AG10803 (cell line): ENCODE measurements around the gene FCAMR.

Source experiments
- DNase-seq: peaks from one replicate; pipeline ENCODE4 v3.0.0; 2010; ENCODE audit warnings: low read depth
- H3K4me3 ChIP-seq: 2 replicates; pipeline ENCODE4 v1.5.1; 2011; ENCODE audit warnings: mild to moderate bottlenecking, low read length, control low read depth
- CTCF ChIP-seq: conservative IDR thresholded peaks from 2 replicates; pipeline ENCODE4 v1.5.1; 2011; ENCODE audit warnings: mild to moderate bottlenecking, low read length, control low read depth, inconsistent platforms

The FCAMR gene

DNA sequence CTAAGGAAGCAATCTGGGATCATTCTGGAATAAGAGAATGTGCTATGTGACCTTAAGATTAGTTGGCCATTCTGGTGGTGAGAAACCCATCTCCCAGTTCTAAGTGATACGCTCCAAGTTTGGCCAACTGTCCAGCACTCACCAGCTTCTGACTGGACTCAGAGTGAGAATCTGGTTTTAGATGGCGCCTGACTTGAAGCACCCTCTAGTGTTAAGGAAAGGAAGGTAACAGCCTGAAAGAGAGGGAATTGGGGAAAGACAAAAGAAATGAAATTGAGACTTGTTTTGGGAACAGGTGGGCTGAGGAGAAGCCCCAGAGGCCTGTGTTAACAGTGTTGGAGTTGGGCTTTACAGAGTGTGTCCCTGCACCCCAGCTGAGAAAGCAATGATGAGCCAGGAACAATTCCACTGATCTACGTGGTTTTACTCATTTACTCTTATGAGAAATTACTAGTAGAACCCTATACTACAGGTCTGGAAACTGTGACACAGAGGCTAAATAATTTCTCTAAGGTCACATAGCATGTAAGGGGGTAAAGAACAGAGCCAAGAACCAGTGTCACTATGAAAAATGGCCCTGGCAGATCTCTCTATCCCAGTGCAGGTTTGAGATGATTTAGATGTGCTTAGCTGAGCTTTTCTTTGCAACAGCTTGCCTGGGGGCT, 9.3 kb upstream of the FCAMR start:
- peak; percentile 70 for TF ChIP-seq CTCF
- H3K4me3 ChIP-seq: no peak overlapping the region
- DNase-seq: peak; percentile 33

DNA sequence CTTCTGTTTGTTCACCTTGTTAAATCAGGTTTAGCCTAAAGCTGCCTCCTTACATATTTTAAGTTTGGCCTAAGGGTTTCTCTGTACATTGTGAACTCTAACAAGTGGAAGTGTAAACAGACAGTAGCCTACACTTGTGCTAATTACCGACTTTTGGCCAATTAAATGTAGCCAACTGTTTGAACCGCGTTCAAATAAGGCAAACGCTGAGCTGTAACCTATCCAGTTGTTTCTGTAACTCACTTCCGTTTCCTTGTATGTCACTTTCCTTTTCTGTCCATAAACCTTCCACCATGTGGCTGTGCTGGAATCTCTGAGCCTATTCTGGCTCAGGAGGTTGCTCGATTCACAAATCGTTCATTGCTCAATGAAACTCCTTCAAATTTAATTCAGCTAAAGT, 8.0 kb upstream of the FCAMR start:
- no peak for DNase-seq
- no peak for TF ChIP-seq CTCF

GRCh38 chr1:206975306-206975705, 5.0 kb upstream of the FCAMR start:
- no peak for DNase-seq
- no peak for TF ChIP-seq CTCF
- no peak overlapping the region for H3K4me3 ChIP-seq

More for the DNA sequence above, 8.0 kb upstream of the FCAMR start:
- no peak overlapping the region for H3K4me3 ChIP-seq

DNA sequence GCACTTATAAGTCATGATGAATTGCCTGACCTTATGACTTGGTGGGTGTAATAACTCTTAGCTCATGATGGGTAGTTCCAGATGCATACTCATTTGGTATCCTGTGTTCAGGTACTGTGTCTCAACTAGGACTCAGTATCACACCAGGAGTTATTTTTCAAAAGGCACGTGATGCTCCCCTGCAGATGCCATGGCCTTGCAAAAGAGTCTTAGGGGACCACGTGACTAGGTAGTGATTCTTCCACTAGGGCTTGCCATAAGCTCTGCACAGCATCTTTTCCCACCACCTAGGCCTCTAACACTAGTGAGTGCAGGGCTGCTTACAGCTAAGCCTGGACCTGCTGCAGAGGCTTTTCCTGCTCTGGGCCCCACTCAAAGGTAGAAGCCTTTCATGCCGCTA, 3.9 kb upstream of the FCAMR start:
- no peak for DNase-seq

DNA sequence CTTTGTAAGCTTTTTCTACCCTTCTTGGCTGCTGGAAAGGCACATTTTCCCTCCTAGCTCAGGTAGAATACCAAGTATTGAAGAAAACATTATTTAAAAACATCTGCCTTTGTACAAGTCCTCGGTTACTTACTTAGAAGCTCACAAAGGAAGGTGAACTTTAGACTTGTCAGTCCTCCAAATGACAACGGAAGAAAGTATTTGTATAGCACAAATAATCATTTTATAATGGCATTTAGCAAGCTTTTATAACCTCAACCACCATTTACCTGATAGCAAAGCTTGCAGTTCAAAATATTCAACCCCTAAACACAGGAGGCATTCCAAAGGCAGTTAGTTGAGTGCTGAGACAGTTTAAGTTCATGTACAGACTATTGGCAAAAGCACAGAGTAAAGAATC, 2.5 kb upstream of the FCAMR start:
- no peak for TF ChIP-seq CTCF
- DNase-seq: no peak
- no peak overlapping the region for H3K4me3 ChIP-seq

More for the DNA sequence above, 3.9 kb upstream of the FCAMR start:
- no peak for TF ChIP-seq CTCF
- H3K4me3 ChIP-seq: no peak overlapping the region

GRCh38 chr1:206971029-206971655, 882 bp upstream of the FCAMR start:
- no peak for TF ChIP-seq CTCF
- H3K4me3 ChIP-seq: no peak overlapping the region
- no peak for DNase-seq

DNA sequence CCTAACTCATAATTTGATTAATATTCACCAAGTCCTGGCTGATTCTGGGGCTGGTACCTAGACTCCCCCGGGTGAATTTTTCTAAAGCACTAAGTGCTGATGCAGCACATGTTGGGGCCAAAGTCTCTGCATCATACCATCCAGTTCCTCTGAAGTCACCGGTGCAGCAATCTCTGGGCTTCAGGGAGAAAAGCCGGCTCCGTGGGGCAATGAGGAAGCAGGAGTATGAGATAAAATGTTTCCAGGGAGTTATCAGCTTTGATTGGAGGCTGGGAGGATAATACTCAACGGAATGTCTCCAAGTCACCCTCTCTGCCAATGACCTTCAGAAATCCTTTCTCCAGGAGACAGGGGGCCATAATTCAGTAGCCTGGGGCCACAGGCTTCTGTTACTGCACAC, 1.2 kb downstream of the FCAMR start:
- H3K4me3 ChIP-seq: no peak overlapping the region
- no peak for DNase-seq
- no peak for TF ChIP-seq CTCF
